Measurements from ENCODE around the gene ZNF512B. TPM values are rescaled to one million over a fixed set of nuclear protein-coding genes. Genes with fewer than 3 reads are reported as not detected.

The ZNF512B gene
- total RNA-seq, 1 donor, result 14.5 TPM

- peaks cover 61% of the 10 kb centered on the region for H4K20me1 ChIP-seq (ENCODE audit: insufficient read depth, low read length)
- DNase-seq (ENCODE audit: insufficient read length, low spot score, missing footprints), result no peak
- no peak overlapping the region for H3K27ac ChIP-seq (ENCODE audit: low read depth, low read length)
- peaks cover 2% of the 10 kb centered on the region for H3K36me3 ChIP-seq (ENCODE audit: insufficient read depth, low read length)
- TF ChIP-seq CTCF (IDR thresholded peaks at IDR 0.05; ENCODE audit: extremely low read depth, low read depth, low read length), result no peak
- H3K4me2 ChIP-seq (ENCODE audit: insufficient read depth, low read length), result no peak overlapping the region
- H3K4me3 ChIP-seq (ENCODE audit: insufficient read depth, low read length), result no peak overlapping the region
- H3K4me1 ChIP-seq (ENCODE audit: insufficient read depth, low read length), result peaks cover 7% of the 10 kb centered on the region
- no peaks in the 10 kb centered on the region for H3K9me3 ChIP-seq (ENCODE audit: low read depth, low read length)
- H3K27me3 ChIP-seq (ENCODE audit: insufficient read depth, low read length), result no peaks in the 10 kb centered on the region
- no peak overlapping the region for H2AFZ ChIP-seq (ENCODE audit: low read length)
- peaks cover 98% of the 10 kb centered on the region for H3K79me2 ChIP-seq (ENCODE audit: insufficient read depth, low read length)
Observed at GRCh38 chr20:63913768-63914167, 56.0 kb downstream of the ZNF512B start.

GRCh38 chr20:63911176-63911575 lies 58.6 kb downstream of the ZNF512B start:
- Histone ChIP-seq H3K4me1 (ENCODE audit: insufficient read depth, low read length) (peaks cover 7% of the 10 kb centered on the region), H3K27me3 (ENCODE audit: insufficient read depth, low read length) (no peaks in the 10 kb centered on the region), H4K20me1 (ENCODE audit: insufficient read depth, low read length) (peaks cover 83% of the 10 kb centered on the region), H2AFZ (ENCODE audit: low read length) (no peak overlapping the region), H3K79me2 (ENCODE audit: insufficient read depth, low read length) (peaks cover 99% of the 10 kb centered on the region), H3K4me3 (ENCODE audit: insufficient read depth, low read length) (no peak overlapping the region), H3K27ac (ENCODE audit: low read depth, low read length) (peak overlapping the region; percentile 51), H3K36me3 (ENCODE audit: insufficient read depth, low read length) (peaks cover 7% of the 10 kb centered on the region), H3K9me3 (ENCODE audit: low read depth, low read length) (no peaks in the 10 kb centered on the region), H3K4me2 (ENCODE audit: insufficient read depth, low read length) (peak overlapping the region; percentile 57)
- DNase-seq (ENCODE audit: insufficient read length, low spot score, missing footprints), result peak; percentile 88
- no peak for TF ChIP-seq CTCF (IDR thresholded peaks at IDR 0.05; ENCODE audit: extremely low read depth, low read depth, low read length)

- no peak overlapping the region for H2AFZ ChIP-seq (ENCODE audit: low read length)
- peaks cover 79% of the 10 kb centered on the region for H4K20me1 ChIP-seq (ENCODE audit: insufficient read depth, low read length)
- H3K9me3 ChIP-seq (ENCODE audit: low read depth, low read length), result no peaks in the 10 kb centered on the region
- no peak overlapping the region for H3K27ac ChIP-seq (ENCODE audit: low read depth, low read length)
- peaks cover 13% of the 10 kb centered on the region for H3K36me3 ChIP-seq (ENCODE audit: insufficient read depth, low read length)
- no peaks in the 10 kb centered on the region for H3K27me3 ChIP-seq (ENCODE audit: insufficient read depth, low read length)
- TF ChIP-seq CTCF (IDR thresholded peaks at IDR 0.05; ENCODE audit: extremely low read depth, low read depth, low read length), result no peak
- DNase-seq (ENCODE audit: insufficient read length, low spot score, missing footprints), result peak; percentile 48
- peaks cover 98% of the 10 kb centered on the region for H3K79me2 ChIP-seq (ENCODE audit: insufficient read depth, low read length)
- no peak overlapping the region for H3K4me2 ChIP-seq (ENCODE audit: insufficient read depth, low read length)
- H3K4me1 ChIP-seq (ENCODE audit: insufficient read depth, low read length), result peaks cover 7% of the 10 kb centered on the region
- H3K4me3 ChIP-seq (ENCODE audit: insufficient read depth, low read length), result no peak overlapping the region
Observed at GRCh38 chr20:63908008-63908682, 61.6 kb downstream of the ZNF512B start.

Small RNA genes within 50 kb of the gene (small RNA-seq; reads per million reads assigned to genes)
- not detected for gene MIR647
- not detected for gene MIR941-2
- not detected for gene MIR941-4
- gene MIR941-5, result not detected
- 0.97 reads per million, percentile 25 among the genes with 10 or more reads in this experiment for gene RNU1-134P

Other genes with a start within 250 kb of the ZNF512B start
- 1.8 and 2.9 TPM in 2 replicates for gene LIME1, start 233.3 kb downstream of the ZNF512B start, total RNA-seq
- 27.5 and 29.5 TPM in 2 replicates for gene SLC2A4RG, start 230.2 kb downstream of the ZNF512B start, total RNA-seq
- gene ZBTB46, start 138.7 kb downstream of the ZNF512B start, total RNA-seq, result under 0.01 and 0.36 TPM in 2 replicates
- not detected in 2 replicates for gene ABHD16B, start 108.4 kb downstream of the ZNF512B start, total RNA-seq
- 99.6 and 115 TPM in 2 replicates for gene TPD52L2, start 104.7 kb downstream of the ZNF512B start, total RNA-seq
- 41.5 and 53.9 TPM in 2 replicates for gene DNAJC5, start 74.8 kb downstream of the ZNF512B start, total RNA-seq
- 21.0 and 23.9 TPM in 2 replicates for gene UCKL1, start 13.5 kb downstream of the ZNF512B start, total RNA-seq
- 0.59 and 1.4 TPM in 2 replicates for gene SAMD10, start 9.7 kb upstream of the ZNF512B start, total RNA-seq
- 47.1 and 56.1 TPM in 2 replicates for gene PRPF6, start 11.2 kb upstream of the ZNF512B start, total RNA-seq
- gene C20orf204, start 66.3 kb upstream of the ZNF512B start, total RNA-seq, result 0.59 and 1.1 TPM in 2 replicates
- gene SOX18, start 79.7 kb upstream of the ZNF512B start, total RNA-seq, result under 0.01 TPM in 2 replicates
- 28.9 and 31.5 TPM in 2 replicates for gene TCEA2, start 93.3 kb upstream of the ZNF512B start, total RNA-seq
- gene RGS19, start 109.6 kb upstream of the ZNF512B start, total RNA-seq, result 5.3 and 6.9 TPM in 2 replicates
- gene OPRL1, start 110.2 kb upstream of the ZNF512B start, total RNA-seq, result 0.59 and 0.72 TPM in 2 replicates
- 0.72 TPM in 1 of 2 replicates, not detected in the other for gene LKAAEAR1, start 114.5 kb upstream of the ZNF512B start, total RNA-seq
- gene NPBWR2, start 137.6 kb upstream of the ZNF512B start, total RNA-seq, result not detected in 2 replicates
- gene MYT1, start 194.5 kb upstream of the ZNF512B start, total RNA-seq, result not detected in 2 replicates